HG03280 (cell line): Measurements from ENCODE around the gene SLC1A2.
A peak's percentile ranks its signal among the peaks of the same experiment; 100 is the strongest.

Experiments used
- ATAC-seq: cut with Tn5 transposase; IDR thresholded peaks from one replicate; pipeline ENCODE4 v1.9.1; 2021; ENCODE audit warnings: mild to moderate bottlenecking, moderate library complexity; ENCODE audit not compliant: unreplicated experiment

The SLC1A2 gene

GRCh38 chr11:35414311-35414710, 5.0 kb downstream of the SLC1A2 start:
- ATAC-seq = no peak

GRCh38 chr11:35413598-35413997, 5.8 kb downstream of the SLC1A2 start:
- ATAC-seq = no peak

- no peak for ATAC-seq
These were observed 7.1 kb downstream of the SLC1A2 start for GRCh38 chr11:35412285-35412684.

GRCh38 chr11:35407041-35407440, 12.3 kb downstream of the SLC1A2 start:
- ATAC-seq = no peak

- no peak for ATAC-seq
These were observed 15.0 kb downstream of the SLC1A2 start for GRCh38 chr11:35404388-35404775.

- no peak for ATAC-seq
These were observed 15.5 kb downstream of the SLC1A2 start for GRCh38 chr11:35403765-35404387.

GRCh38 chr11:35402751-35403660, 16.4 kb downstream of the SLC1A2 start:
- no peak for ATAC-seq

- no peak for ATAC-seq
These were observed 20.5 kb downstream of the SLC1A2 start for GRCh38 chr11:35398881-35399280.

- ATAC-seq = no peak
These were observed 24.4 kb downstream of the SLC1A2 start for GRCh38 chr11:35394941-35395340.

GRCh38 chr11:35393098-35393497, 26.3 kb downstream of the SLC1A2 start:
- no peak for ATAC-seq

GRCh38 chr11:35391922-35392688, 27.3 kb downstream of the SLC1A2 start:
- ATAC-seq = peak; percentile 61

GRCh38 chr11:35390737-35391682, 28.3 kb downstream of the SLC1A2 start:
- ATAC-seq = peak; percentile 81

- no peak for ATAC-seq
These were observed 29.4 kb downstream of the SLC1A2 start for GRCh38 chr11:35389897-35390465.

- ATAC-seq = no peak
These were observed 30.2 kb downstream of the SLC1A2 start for GRCh38 chr11:35389112-35389511.

GRCh38 chr11:35388061-35388460, 31.3 kb downstream of the SLC1A2 start:
- no peak for ATAC-seq

- ATAC-seq = no peak
These were observed 32.0 kb downstream of the SLC1A2 start for GRCh38 chr11:35387111-35387982.

GRCh38 chr11:35383953-35384352, 35.4 kb downstream of the SLC1A2 start:
- no peak for ATAC-seq

- ATAC-seq = no peak
These were observed 37.5 kb downstream of the SLC1A2 start for GRCh38 chr11:35381709-35382322.

GRCh38 chr11:35380603-35381002, 38.8 kb downstream of the SLC1A2 start:
- ATAC-seq = no peak
